Activated effector memory CD4-positive, alpha-beta T cell treated with Interleukin-2 at 50 U/mL for 16 hours (primary cell): ENCODE data around the gene MAPK11.

Source experiments
- DNase-seq: peaks from one replicate; pipeline ENCODE4 v3.0.0-alpha.2; 2020

The MAPK11 gene

GRCh38 chr22:50246242-50247175, 23.7 kb downstream of the MAPK11 start:
- no peak for DNase-seq

DNA sequence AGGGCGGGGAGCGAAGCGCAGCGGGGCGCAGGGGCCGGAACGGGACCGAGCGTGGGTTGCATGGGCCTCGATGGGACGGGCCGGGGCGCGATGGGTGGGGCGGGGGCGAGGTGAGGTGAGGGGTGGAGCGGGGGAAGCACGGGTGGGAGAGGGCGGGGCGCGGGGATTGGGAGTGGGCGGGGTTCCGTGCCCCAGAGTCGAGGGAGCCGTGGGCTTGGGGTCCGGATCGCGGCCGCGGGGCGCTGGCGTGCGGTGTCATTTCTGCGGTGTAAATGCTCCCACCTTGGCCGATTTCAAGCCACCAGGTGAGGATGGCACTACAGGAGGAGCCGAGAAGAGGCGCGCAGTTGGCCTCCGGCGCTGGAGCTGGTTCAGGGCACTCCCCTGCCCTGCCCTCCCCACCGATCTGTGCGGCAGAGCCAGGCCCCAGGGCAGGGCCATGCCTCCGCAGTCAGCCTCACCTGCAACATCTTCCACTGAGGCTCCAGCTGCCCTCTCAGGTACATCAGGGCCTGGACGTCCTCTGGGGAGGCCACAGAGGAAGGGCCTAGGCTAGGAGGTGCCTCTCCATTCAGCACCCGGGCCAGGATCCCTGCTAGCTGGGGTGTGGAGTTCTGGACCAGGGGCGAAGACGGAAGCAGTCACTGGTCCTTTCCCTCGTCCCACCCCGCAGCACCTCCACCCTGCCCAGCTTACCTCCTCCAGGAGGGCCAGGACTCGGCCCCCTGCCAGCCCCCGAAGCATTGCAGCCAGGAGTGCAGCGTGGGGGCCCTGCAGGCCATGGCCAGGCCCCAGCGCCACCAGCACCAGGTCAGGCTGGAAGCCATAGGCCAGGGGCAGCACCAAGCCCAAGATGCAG, 24.7 kb downstream of the MAPK11 start:
- no peak for DNase-seq

DNA sequence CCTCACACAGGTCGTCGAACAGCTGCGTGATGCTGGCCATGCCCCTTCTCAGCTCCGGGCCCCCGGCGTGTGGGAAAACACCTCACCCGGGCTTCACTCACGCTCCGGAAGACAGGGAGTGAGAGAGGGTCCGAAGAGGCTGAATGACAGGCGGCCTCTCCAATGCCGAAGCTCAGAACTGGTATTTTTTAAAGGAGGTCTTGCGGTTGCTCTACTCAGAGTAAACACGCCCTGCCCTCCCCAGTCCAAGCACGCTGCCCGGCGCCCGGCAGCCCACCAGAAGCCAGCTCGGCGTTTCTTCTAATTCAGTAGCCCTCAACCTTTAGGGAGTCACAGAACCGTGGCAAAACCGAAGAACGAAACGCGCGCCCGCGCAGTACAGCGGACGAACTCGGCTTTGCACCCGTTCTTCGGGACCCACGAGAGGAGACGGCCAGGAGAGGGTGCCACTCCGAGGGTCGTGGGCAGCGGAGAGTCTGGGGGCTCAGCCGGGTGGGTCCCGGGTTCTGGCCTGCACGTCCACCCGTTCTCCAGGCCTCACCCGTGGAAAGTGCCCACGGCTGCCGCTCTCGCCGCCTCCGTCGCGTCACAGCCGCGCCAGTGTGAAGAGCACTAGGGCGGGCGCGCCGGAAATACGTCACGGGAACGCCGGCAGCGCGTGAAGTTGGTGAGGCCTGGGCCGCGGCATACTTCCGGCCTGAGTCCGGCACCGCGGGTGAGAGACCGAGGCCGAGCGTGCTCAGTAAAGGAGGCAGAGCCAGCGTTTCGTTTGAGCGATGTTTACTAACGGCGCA, 25.6 kb downstream of the MAPK11 start, which contains the start of gene TUBGCP6:
Gene TUBGCP6, minus strand, starts transcription at position 604 of the 794 bp plus-strand sequence. Its CDS starts 564 bp downstream, at position 40.
- peak; percentile 85 for DNase-seq

GRCh38 chr22:50243685-50244419, 26.3 kb downstream of the MAPK11 start:
- no peak for DNase-seq

DNA sequence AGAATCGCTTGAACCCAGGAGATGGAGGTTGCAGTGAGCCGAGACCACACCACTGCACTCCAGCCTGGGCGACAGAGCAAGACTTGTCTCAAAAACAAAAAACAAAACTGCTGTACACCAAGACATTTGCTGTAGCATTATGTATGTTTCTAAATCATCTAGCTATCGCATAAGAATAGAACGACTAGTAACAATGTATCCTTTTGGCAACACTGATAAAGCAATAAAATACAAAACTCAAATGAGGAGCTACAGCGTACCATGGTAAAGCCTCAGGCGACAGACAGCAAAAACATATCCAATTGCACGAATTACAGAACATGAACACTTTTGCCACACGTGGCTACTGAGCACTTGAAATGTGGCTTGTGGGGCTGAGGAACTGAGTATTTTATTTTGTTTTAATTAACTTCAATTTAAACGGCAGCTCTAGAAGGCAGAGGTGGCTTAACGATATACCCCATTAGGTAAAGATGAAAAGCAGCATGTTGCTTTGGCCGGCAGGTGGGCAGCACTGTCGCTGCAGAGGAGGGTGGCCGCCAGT, 27.7 kb downstream of the MAPK11 start:
- no peak for DNase-seq

GRCh38 chr22:50238755-50239154, 31.4 kb downstream of the MAPK11 start:
- no peak for DNase-seq

GRCh38 chr22:50236731-50237409, 33.3 kb downstream of the MAPK11 start:
- DNase-seq = no peak

DNA sequence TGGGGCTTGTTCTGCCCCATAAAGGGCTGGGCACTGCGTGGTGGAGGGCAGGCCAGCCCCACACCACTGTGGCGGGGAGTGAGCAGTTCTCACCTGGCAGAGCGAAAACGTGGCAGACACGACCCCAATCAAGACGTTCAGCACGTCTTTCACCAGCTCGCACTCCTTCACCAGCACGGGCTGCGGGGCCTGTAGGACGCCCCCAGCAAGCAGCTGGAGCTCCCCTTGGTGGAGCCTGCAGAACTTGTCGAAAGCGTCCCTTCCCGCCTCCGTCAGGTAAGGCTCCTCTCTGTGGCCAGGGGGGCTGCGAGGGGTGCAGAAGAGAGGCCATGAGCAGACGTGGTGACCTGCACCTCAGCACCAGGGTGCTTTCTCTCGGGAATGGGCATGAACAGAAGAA, 37.0 kb downstream of the MAPK11 start:
- no peak for DNase-seq

DNA sequence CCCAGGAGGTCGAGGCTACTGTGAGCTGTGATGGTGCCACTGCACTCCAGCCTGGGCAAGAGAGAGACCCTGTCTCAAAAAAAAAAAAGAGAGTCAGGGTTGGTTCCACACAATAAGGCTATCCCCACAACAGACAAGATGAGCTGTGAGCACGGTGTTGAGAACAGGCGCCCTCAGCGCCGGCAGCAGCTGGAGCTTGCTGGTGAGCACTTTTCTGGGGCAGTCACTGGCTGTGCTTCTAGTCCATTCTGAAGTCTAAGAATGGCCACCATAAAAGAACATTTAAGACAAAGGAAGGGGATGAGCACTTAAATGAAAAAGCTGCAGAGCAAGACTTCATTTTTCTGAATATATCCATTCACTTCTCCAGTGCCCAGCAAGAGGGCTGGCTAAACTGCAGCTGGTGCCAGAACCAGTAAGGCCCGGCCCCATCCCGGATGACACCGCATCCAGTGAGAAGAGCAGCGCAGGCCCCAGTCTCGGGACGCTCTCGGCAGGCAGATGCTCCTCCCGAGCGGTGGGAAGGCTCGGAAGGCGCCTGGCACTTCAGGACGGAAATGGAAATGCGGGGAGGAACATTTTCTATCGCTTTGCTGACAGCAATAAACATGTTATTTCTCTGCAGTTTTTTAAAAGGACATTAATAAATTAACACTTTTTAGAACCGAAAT, 37.6 kb downstream of the MAPK11 start:
- no peak for DNase-seq

GRCh38 chr22:50229370-50229769, 40.8 kb downstream of the MAPK11 start:
- no peak for DNase-seq

DNA sequence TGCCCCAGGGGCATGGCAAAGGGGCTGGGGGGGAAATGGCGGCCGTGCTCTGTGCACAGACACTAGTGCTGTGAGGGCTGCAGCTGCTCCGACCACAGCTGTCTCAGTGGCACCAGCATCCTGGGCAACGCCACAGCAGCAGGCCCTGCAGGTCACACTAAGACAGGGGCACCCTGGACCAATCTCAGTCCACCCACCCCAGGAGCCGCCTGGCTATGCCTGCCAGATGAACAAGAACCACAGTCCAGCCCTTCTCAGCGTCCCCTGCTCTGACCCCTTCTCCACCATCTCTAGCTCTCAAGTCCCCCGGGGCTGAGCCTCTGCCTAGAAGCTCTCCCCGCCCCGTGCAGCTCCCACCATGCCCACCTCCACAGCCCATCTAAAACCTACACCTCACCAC, 41.8 kb downstream of the MAPK11 start:
- DNase-seq = no peak

DNA sequence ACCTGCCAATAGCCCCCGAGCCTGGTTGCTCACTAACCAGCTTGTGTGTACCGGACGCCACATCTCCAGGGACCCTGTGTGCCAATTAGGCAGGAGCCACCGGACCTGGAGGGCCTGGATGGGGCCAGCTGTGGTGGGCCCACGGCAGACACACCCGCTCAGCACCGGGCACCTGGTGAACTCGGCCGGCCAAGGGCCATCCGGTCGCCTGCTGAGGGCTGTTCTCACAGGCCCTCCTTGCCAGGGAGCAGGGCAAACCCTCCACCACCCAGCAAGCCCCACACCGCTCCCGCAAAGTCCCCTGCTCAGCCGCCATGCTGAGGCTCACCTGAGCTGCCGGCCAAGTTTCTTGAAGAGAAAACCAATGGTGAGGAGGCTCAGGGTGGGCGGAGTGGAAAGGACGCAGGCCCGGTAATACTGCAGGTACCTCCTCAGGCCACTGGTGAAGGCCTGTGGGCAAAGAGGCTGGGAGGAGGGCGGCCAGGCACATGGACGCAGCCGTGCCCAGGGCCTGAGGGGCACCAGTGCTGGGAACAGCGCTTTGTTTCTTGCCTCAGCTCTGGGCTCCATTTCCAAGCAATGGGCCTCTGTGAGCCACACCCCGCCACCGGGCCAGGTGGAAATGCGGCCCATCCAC, 42.5 kb downstream of the MAPK11 start:
- no peak for DNase-seq

- no peak for DNase-seq
Measured at GRCh38 chr22:50226875-50227165, 43.4 kb downstream of the MAPK11 start.

GRCh38 chr22:50226063-50226874, 43.9 kb downstream of the MAPK11 start:
- no peak for DNase-seq

DNA sequence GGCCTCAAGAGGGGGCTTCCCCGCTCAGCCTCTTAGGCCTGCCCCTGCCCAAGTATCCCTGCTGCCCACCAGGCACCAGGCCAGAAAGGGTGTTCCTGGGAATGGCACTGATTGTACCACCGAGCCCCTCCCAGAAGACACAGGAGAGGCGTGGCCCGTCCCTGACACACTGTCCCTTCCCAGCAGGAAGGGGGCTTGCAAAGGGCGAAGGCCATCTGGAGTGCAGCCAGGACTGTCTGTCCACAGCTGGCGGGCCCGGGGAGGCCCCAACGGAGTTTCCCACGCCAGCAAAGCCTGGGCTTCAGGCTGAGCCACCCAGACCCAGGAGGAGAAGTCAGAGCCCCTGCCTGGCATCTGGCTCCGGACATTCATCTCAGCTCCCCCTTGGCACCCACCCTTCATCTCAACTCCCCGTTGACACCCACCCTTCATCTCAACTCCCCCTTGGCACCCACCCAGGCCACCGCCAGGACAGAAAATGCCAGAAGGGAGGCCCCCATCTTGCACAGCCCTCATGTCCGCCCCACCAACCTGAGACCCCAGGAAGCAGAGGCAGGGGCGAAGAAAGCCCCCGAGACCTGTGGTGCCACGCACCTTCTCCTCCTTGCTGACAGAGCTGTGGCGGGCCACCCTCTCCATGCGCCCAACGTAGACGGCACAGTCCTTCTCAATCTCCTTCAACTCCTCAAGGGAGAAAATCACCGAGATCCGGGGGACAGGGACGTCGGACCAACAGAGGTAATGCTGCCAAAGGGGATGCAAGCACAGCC, 44.8 kb downstream of the MAPK11 start:
- no peak for DNase-seq

DNA sequence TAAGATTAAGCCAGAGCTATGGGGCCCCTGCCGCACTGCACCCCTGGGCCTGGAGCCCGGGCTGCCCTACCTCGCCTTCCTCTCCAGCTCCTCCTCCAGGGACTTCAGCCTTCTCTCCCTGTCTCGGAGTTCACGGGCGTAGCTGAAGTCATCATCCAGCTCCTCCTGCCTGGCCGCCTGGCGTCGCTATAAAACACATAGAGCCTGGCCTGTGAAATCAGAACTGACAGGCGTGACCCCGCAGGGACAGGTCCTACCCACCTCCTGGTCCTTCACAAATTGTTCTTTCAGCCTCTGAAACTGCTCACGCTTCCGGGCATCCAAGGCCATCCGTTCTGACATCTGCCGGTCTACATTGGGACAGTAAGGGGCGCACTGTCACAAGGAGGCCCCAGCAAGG, 46.1 kb downstream of the MAPK11 start:
- DNase-seq = no peak

GRCh38 chr22:50222508-50222907, 47.7 kb downstream of the MAPK11 start:
- DNase-seq = no peak
